AG09309 (cell line): ENCODE measurements around the gene HIVEP1.
A peak's percentile ranks its signal among the peaks of the same experiment; 100 is the strongest.

Source experiments
- DNase-seq: peaks from one replicate; pipeline ENCODE4 v3.0.0-alpha.2; 2010; ENCODE audit warnings: low read depth
- H3K4me3 ChIP-seq: 2 replicates; pipeline ENCODE4 v1.5.1; 2011; ENCODE audit warnings: mild to moderate bottlenecking, low read depth, low read length, moderate library complexity; ENCODE audit not compliant: control insufficient read depth
- CTCF ChIP-seq: IDR thresholded peaks from 2 replicates; pipeline ENCODE4 v1.5.1; 2011; ENCODE audit warnings: mild to moderate bottlenecking, low read depth, low read length, inconsistent platforms; ENCODE audit not compliant: insufficient read depth, control insufficient read depth; ENCODE audit errors: missing control alignments

HIVEP1 gene

GRCh38 chr6:12129523-12129922 lies 117.4 kb downstream of the HIVEP1 start:
- no peak for TF ChIP-seq CTCF
- no peak for DNase-seq
- no peak overlapping the region for H3K4me3 ChIP-seq

- TF ChIP-seq CTCF, result no peak
- no peak overlapping the region for H3K4me3 ChIP-seq
- DNase-seq, result no peak
Observed at GRCh38 chr6:12132351-12133222, 120.5 kb downstream of the HIVEP1 start.

- DNase-seq, result no peak
- no peak overlapping the region for H3K4me3 ChIP-seq
- no peak for TF ChIP-seq CTCF
Observed at GRCh38 chr6:12134581-12134980, 122.5 kb downstream of the HIVEP1 start.

- H3K4me3 ChIP-seq, result no peak overlapping the region
- no peak for DNase-seq
- TF ChIP-seq CTCF, result no peak
Observed at GRCh38 chr6:12134991-12135390, 122.9 kb downstream of the HIVEP1 start.

GRCh38 chr6:12136905-12137304 lies 124.8 kb downstream of the HIVEP1 start:
- TF ChIP-seq CTCF, result no peak
- H3K4me3 ChIP-seq, result no peak overlapping the region
- DNase-seq, result no peak

GRCh38 chr6:12137480-12137879 lies 125.4 kb downstream of the HIVEP1 start:
- no peak for TF ChIP-seq CTCF
- H3K4me3 ChIP-seq, result no peak overlapping the region
- peak; percentile 62 for DNase-seq

GRCh38 chr6:12138381-12138780 lies 126.3 kb downstream of the HIVEP1 start:
- no peak overlapping the region for H3K4me3 ChIP-seq
- no peak for DNase-seq
- no peak for TF ChIP-seq CTCF
